MM.1S (cell line): Measurements from ENCODE around the gene DHH.

ENCODE experiments used
- EZH2 ChIP-seq: fragments of 300-600 bp; sonication (generic); optimal IDR thresholded peaks from 2 replicates; pipeline ENCODE3; 2017; ENCODE audit warnings: low read depth, mild to moderate bottlenecking, antibody characterized with exemption, low read length, mixed read lengths
- TF ChIP-seq, protein P1 (sequence below): fragments of 300-600 bp; sonication (generic); IDR thresholded peaks from 2 replicates; pipeline ENCODE4 v1.5.1; 2016; ENCODE audit warnings: antibody characterized with exemption, low read length, mixed read lengths

- TF ChIP-seq, protein P1, sequence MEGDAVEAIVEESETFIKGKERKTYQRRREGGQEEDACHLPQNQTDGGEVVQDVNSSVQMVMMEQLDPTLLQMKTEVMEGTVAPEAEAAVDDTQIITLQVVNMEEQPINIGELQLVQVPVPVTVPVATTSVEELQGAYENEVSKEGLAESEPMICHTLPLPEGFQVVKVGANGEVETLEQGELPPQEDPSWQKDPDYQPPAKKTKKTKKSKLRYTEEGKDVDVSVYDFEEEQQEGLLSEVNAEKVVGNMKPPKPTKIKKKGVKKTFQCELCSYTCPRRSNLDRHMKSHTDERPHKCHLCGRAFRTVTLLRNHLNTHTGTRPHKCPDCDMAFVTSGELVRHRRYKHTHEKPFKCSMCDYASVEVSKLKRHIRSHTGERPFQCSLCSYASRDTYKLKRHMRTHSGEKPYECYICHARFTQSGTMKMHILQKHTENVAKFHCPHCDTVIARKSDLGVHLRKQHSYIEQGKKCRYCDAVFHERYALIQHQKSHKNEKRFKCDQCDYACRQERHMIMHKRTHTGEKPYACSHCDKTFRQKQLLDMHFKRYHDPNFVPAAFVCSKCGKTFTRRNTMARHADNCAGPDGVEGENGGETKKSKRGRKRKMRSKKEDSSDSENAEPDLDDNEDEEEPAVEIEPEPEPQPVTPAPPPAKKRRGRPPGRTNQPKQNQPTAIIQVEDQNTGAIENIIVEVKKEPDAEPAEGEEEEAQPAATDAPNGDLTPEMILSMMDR: no peak
- no peak for TF ChIP-seq EZH2
Measured at GRCh38 chr12:49046129-49046895, 48.3 kb downstream of the DHH start.
